ENCODE measurements around the gene LRPAP1. TPM values are rescaled to one million over a fixed set of nuclear protein-coding genes. Genes with fewer than 3 reads are reported as not detected.

Gene LRPAP1
- total RNA-seq, 1 donor from 2014 or later, result 121 TPM

DNA sequence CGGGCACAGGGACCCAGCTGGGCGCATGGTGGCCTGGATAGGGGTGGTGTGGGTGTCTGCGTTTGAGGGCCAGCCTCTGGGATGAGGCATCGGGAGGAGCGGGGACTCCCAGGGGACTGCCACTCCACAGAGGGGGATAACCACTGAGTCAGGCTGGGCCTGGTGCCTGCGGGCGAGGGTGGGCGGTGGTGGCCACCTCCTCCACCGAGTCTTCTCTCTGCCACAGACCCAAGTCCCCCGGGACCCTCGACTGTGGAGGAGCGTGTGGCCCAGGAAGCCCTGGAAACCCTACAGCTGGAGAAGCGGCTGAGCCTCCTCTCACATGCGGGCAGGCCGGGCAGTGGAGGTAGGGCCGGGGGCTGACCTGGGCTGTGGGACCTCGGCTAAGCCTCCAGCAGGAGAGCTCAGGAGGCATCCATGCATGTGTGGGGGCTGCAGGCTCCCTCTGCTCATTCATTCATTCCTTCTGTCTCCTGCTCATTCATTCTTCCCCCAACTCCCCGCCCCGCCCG is 42.7 kb downstream of the LRPAP1 start:
- no peak overlapping the region for H3K4me3 Mint-ChIP-seq
- peaks cover 20% of the 10 kb centered on the region for H3K4me1 Mint-ChIP-seq
- no peak for DNase-seq (ENCODE audit: low spot score in 2 of 2, unreplicated experiment in 2 of 2)
- H3K27me3 Mint-ChIP-seq (ENCODE audit: low read depth), result peaks cover 40% of the 10 kb centered on the region
- TF ChIP-seq CTCF (IDR thresholded peaks at IDR 0.05; ENCODE audit: unreplicated experiment), result no peak
- no peaks in the 10 kb centered on the region for H3K9me3 Mint-ChIP-seq
- H3K27ac Mint-ChIP-seq, result no peak overlapping the region
- no peaks in the 10 kb centered on the region for H3K36me3 Mint-ChIP-seq

DNA sequence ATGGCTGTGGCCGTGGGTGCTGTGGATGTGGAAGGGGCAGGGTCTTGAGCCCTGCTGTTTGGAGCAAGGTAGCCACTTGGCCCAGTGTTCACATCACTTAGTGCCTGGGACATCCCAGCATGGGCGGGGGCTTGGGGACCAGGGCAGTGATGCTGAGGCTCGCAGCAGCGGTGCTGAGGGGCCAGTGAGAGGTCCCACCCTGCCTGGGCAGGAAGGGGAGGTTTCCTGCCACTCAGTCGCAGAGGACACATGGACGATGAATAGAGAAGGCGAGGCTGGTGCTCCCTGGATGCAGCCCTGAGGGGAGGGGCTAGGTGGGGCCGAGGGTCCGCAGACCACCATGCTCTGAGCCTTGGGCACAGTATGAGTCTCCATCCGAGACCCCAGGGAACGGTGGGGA is 43.4 kb downstream of the LRPAP1 start:
- no peak for DNase-seq (ENCODE audit: low spot score in 2 of 2, unreplicated experiment in 2 of 2)
- peaks cover 19% of the 10 kb centered on the region for H3K4me1 Mint-ChIP-seq
- no peaks in the 10 kb centered on the region for H3K36me3 Mint-ChIP-seq
- H3K9me3 Mint-ChIP-seq, result no peaks in the 10 kb centered on the region
- no peak overlapping the region for H3K4me3 Mint-ChIP-seq
- no peak overlapping the region for H3K27ac Mint-ChIP-seq
- H3K27me3 Mint-ChIP-seq (ENCODE audit: low read depth), result peaks cover 39% of the 10 kb centered on the region
- no peak for TF ChIP-seq CTCF (IDR thresholded peaks at IDR 0.05; ENCODE audit: unreplicated experiment)

DNA sequence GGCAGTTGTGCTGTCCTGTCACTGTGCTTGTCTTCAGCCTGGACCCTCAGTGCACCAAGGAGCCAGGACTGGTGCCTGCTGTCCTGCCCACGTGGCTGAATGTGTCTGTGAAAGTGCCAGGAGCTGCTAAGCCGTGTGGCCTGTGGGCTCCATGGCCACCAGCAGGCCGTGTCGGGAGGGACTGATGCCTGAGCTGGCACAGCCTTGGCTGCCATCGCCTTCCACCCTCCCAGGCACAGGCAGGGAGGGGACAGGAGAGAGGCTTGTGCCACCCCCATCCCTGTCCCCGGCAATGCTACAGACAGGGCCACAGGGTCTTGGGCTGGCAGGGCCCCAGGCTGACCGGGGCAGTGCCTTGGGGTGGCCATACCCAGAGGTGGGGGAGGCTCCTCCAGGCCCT is 44.4 kb downstream of the LRPAP1 start:
- Mint-ChIP-seq H3K27me3 (ENCODE audit: low read depth) (peaks cover 42% of the 10 kb centered on the region), H3K27ac (no peak overlapping the region), H3K9me3 (no peaks in the 10 kb centered on the region), H3K4me1 (peaks cover 25% of the 10 kb centered on the region), H3K4me3 (no peak overlapping the region), H3K36me3 (no peaks in the 10 kb centered on the region)
- no peak for TF ChIP-seq CTCF (IDR thresholded peaks at IDR 0.05; ENCODE audit: unreplicated experiment)
- DNase-seq (ENCODE audit: low spot score in 2 of 2, unreplicated experiment in 2 of 2), result no peak

- Mint-ChIP-seq H3K36me3 (no peaks in the 10 kb centered on the region), H3K27ac (no peak overlapping the region), H3K4me3 (no peak overlapping the region), H3K9me3 (no peaks in the 10 kb centered on the region), H3K27me3 (ENCODE audit: low read depth) (peaks cover 39% of the 10 kb centered on the region), H3K4me1 (peaks cover 21% of the 10 kb centered on the region)
- no peak for DNase-seq (ENCODE audit: low spot score in 2 of 2, unreplicated experiment in 2 of 2)
- no peak for TF ChIP-seq CTCF (IDR thresholded peaks at IDR 0.05; ENCODE audit: unreplicated experiment)
Measured at GRCh38 chr4:3486541-3487540, 45.4 kb downstream of the LRPAP1 start.

DNA sequence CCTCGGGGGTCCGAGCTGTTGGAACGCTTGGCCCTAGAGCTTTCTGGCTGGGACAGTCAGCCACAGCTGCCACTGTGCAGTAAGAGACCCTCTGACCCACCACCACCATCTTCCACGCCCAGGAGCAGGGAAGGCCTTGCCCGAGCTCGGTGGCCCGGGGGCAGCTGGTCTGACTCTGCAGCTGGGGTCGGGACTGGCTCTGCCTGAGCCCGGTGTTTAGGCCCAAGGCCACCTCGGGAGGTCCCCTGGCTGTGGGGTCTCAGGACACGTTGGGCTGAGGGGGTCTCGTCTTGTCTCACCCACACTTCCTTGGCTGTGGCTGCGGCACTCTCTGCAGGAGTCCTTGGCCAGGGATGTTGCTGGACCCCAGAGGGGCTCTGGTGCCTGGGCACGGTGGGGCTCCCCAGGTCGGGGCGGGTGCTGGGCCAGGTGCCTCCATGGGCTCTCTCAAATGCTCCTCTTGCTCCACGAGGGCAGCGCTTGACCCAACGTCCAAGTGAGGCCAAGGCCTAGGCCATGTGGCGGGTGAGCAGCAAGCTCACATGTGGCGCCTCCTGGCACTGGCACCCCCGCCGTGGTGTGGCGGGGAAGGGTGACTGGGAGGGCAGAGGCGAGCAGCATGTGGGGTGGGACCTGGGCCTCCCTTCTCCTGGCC is 46.2 kb downstream of the LRPAP1 start:
- Mint-ChIP-seq H3K27me3 (ENCODE audit: low read depth) (peaks cover 32% of the 10 kb centered on the region), H3K9me3 (no peaks in the 10 kb centered on the region), H3K4me3 (no peak overlapping the region), H3K4me1 (peaks cover 26% of the 10 kb centered on the region), H3K27ac (no peak overlapping the region), H3K36me3 (no peaks in the 10 kb centered on the region)
- TF ChIP-seq CTCF (IDR thresholded peaks at IDR 0.05; ENCODE audit: unreplicated experiment), result no peak
- no peak for DNase-seq (ENCODE audit: low spot score in 2 of 2, unreplicated experiment in 2 of 2)

Data from mesothelial cell of epicardium (in vitro differentiated cells).